ENCODE results near the gene ADAM12.

DNA sequence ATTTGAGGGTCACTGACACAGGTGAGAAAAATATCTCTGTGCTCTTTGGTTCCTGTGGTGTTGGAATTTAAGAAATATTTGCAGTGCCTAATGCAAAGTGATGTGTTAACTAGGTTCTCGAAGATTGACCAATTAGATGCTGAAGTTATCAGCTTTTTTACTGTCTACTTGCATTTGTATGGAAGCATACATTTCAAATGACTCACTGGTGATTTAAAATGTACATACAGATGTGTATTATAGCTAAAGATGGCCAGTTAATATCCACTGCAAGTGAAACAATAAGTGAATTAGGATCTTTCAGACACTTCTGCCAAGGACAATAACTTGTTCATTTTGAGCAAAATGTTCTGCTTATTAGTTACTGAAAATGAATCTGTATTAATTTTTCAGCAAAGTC, 287.0 kb downstream of the ADAM12 start:
- TF ChIP-seq EP300 (IDR thresholded peaks at IDR 0.05), result no peak
- TF ChIP-seq, protein P1, sequence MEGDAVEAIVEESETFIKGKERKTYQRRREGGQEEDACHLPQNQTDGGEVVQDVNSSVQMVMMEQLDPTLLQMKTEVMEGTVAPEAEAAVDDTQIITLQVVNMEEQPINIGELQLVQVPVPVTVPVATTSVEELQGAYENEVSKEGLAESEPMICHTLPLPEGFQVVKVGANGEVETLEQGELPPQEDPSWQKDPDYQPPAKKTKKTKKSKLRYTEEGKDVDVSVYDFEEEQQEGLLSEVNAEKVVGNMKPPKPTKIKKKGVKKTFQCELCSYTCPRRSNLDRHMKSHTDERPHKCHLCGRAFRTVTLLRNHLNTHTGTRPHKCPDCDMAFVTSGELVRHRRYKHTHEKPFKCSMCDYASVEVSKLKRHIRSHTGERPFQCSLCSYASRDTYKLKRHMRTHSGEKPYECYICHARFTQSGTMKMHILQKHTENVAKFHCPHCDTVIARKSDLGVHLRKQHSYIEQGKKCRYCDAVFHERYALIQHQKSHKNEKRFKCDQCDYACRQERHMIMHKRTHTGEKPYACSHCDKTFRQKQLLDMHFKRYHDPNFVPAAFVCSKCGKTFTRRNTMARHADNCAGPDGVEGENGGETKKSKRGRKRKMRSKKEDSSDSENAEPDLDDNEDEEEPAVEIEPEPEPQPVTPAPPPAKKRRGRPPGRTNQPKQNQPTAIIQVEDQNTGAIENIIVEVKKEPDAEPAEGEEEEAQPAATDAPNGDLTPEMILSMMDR (IDR thresholded peaks at IDR 0.05), result no peak
